ENCODE measurements around the gene CP.

CP gene

GRCh38 chr3:149195221-149195620 is 26.4 kb downstream of the CP start:
- TF ChIP-seq CTCF (conservative IDR thresholded peaks at IDR 0.05; ENCODE audit: low read depth): no peak
- no peak for DNase-seq (ENCODE audit: low spot score)
- ChIA-PET POLR2A (ENCODE audit: low non-redundant PET) (no interaction called here), CTCF (no interaction called here)
- H3K27ac ChIP-seq: no peak overlapping the region

- no peak for DNase-seq (ENCODE audit: low spot score)
- H3K27ac ChIP-seq: no peak overlapping the region
- no peak for TF ChIP-seq CTCF (conservative IDR thresholded peaks at IDR 0.05; ENCODE audit: low read depth)
- ChIA-PET POLR2A (ENCODE audit: low non-redundant PET) (no interaction called here), CTCF (interaction anchor here (0.6 kb wide), 2 partner anchors 86 to 567 kb away, joined by 3 to 4 read pairs; no protein-coding TSS in a partner anchor)
Observed at GRCh38 chr3:149188494-149188893, 33.1 kb downstream of the CP start.

GRCh38 chr3:149186721-149187120 is 34.9 kb downstream of the CP start:
- ChIA-PET CTCF (no interaction called here), POLR2A (ENCODE audit: low non-redundant PET) (no interaction called here)
- TF ChIP-seq CTCF (conservative IDR thresholded peaks at IDR 0.05; ENCODE audit: low read depth): no peak
- DNase-seq (ENCODE audit: low spot score): no peak
- no peak overlapping the region for H3K27ac ChIP-seq

GRCh38 chr3:149186219-149186618 is 35.4 kb downstream of the CP start:
- TF ChIP-seq CTCF (conservative IDR thresholded peaks at IDR 0.05; ENCODE audit: low read depth): no peak
- ChIA-PET POLR2A (ENCODE audit: low non-redundant PET) (no interaction called here), CTCF (no interaction called here)
- no peak for DNase-seq (ENCODE audit: low spot score)
- no peak overlapping the region for H3K27ac ChIP-seq

GRCh38 chr3:149181182-149181581 is 40.4 kb downstream of the CP start:
- CTCF ChIA-PET: interaction anchor here (0.6 to 0.7 kb wide), 2 partner anchors 24 to 228 kb away, joined by 3 to 4 read pairs; no protein-coding TSS in a partner anchor
- H3K27ac ChIP-seq: no peak overlapping the region
- POLR2A ChIA-PET (ENCODE audit: low non-redundant PET): no interaction called here
- no peak for DNase-seq (ENCODE audit: low spot score)
- no peak for TF ChIP-seq CTCF (conservative IDR thresholded peaks at IDR 0.05; ENCODE audit: low read depth)

GRCh38 chr3:149180057-149180573 is 41.5 kb downstream of the CP start:
- TF ChIP-seq CTCF (conservative IDR thresholded peaks at IDR 0.05; ENCODE audit: low read depth): no peak
- DNase-seq (ENCODE audit: low spot score): peak; percentile 92
- peak overlapping the region; percentile 72 for H3K27ac ChIP-seq
- CTCF ChIA-PET: no interaction called here
- POLR2A ChIA-PET (ENCODE audit: low non-redundant PET): no interaction called here

- POLR2A ChIA-PET (ENCODE audit: low non-redundant PET): no interaction called here
- no peak overlapping the region for H3K27ac ChIP-seq
- TF ChIP-seq CTCF (conservative IDR thresholded peaks at IDR 0.05; ENCODE audit: low read depth): no peak
- CTCF ChIA-PET: no interaction called here
- DNase-seq (ENCODE audit: low spot score): no peak
Observed at GRCh38 chr3:149179220-149179619, 42.4 kb downstream of the CP start.

Measured in RWPE1 (cell line).